AG09309 (cell line): ENCODE data around the gene EPHB1.

Experiments
- DNase-seq: peaks from one replicate; pipeline ENCODE4 v3.0.0-alpha.2; 2010; ENCODE audit warnings: low read depth
- H3K4me3 ChIP-seq: 2 replicates; pipeline ENCODE4 v1.5.1; 2011; ENCODE audit warnings: mild to moderate bottlenecking, low read depth, low read length, moderate library complexity; ENCODE audit not compliant: control insufficient read depth
- TF ChIP-seq, protein P1 (sequence below): IDR thresholded peaks from 2 replicates; pipeline ENCODE4 v1.5.1; 2011; ENCODE audit warnings: mild to moderate bottlenecking, low read depth, low read length, inconsistent platforms; ENCODE audit not compliant: insufficient read depth, control insufficient read depth; ENCODE audit errors: missing control alignments

The EPHB1 gene

DNA sequence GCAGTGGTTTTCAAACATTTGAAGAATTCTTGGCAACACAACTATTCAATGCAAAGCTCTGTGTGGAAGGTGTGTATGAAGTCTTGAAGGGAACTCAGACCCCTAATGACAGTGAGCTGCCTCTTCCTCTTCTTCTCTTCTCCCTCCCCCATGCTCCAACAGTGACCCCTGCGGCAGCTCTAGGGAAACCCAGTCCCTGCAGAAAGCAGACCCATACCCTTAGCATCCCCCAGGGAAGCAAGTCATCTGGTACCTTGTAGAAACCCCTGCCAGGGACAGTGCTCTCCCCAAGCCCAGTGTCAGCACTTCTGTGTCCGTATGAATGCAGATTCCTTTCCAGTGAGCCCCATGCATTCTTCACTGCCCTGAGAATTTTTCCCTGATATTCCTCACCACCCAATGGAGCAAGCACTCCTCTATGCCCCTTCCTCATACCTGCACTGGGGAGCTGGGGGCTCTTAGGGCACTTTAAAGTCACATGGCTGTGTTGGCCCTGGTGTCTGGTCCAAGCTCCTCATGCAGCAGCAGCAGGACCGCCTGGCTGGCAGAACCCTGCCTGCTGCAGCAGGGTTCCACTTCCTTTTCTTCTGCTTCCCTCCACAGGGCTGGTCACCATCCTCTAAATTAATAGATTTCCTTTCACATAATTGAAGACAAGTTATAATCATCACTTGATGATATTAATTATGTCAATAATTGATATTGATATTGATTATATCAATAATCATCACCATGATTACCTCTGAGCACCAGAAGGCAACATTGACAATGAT is 442.5 kb downstream of the EPHB1 start:
- DNase-seq = no peak
- no peak overlapping the region for H3K4me3 ChIP-seq
- TF ChIP-seq, protein P1, sequence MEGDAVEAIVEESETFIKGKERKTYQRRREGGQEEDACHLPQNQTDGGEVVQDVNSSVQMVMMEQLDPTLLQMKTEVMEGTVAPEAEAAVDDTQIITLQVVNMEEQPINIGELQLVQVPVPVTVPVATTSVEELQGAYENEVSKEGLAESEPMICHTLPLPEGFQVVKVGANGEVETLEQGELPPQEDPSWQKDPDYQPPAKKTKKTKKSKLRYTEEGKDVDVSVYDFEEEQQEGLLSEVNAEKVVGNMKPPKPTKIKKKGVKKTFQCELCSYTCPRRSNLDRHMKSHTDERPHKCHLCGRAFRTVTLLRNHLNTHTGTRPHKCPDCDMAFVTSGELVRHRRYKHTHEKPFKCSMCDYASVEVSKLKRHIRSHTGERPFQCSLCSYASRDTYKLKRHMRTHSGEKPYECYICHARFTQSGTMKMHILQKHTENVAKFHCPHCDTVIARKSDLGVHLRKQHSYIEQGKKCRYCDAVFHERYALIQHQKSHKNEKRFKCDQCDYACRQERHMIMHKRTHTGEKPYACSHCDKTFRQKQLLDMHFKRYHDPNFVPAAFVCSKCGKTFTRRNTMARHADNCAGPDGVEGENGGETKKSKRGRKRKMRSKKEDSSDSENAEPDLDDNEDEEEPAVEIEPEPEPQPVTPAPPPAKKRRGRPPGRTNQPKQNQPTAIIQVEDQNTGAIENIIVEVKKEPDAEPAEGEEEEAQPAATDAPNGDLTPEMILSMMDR = no peak

DNA sequence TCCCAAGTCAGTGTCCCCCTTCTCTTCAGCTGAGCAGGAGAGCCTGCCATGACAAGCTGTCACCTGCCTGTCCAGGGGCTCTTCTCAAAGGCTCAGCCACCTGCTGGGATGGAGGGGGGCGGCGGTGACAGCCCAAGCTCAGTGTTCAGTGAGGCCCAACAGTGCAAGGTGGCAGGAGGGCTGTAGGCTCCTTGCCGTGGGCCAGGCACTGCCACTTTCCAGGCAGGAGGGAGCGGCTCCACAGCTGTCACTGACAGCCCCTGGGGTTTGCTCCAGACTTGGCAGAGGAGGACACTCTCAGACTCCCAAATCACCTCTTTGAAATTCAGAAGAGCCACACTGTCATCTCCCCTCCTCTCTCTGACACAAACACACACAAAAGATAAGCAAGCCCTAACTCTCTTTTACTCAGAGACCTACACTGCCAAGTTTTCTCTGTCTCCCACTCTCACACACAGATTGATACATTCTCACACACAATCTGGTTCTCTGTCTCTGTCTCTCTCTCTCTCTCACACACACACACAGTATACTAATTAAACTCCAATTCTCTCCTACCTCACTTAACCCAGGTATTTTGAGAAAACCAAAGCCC is 443.3 kb downstream of the EPHB1 start:
- H3K4me3 ChIP-seq = no peak overlapping the region
- no peak for DNase-seq

DNA sequence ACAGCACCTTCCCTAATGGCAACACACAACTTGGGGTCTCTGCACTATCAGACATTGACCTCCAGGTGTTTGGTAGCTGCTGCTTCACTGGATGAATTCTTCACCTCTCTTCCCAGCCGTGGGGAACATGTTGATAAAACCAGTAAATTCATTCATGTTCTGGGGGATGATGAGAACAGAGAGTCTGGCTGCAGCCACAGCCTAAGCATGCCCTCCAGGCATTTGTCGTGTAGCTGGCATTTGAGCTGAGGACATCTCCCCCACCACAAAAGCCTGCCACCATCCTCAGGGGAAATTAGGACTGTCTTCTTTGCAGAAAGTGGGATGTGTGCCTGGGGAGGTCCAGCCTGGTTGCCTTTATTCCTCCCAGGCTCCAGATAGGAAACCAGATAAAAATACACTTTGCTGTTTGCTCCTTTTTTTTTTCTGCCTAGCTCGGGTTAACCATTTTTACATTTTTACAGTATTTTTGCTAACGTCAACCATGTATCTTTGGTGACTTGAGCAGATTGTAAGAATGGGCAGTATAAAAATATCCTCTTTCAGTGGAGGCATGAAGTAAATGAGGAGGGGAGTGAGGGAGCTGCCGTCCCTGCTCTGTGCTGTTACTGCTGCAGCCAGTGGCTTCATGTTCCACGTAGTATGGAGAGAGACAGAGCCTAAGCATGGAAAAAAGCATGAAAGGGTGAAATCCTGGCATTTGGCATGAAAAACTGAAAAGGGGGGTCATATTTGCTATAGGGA is 444.0 kb downstream of the EPHB1 start:
- TF ChIP-seq, protein P1 = no peak
- no peak for DNase-seq
- no peak overlapping the region for H3K4me3 ChIP-seq

More for the DNA sequence above, 443.3 kb downstream of the EPHB1 start:
- TF ChIP-seq, protein P1 = no peak

DNA sequence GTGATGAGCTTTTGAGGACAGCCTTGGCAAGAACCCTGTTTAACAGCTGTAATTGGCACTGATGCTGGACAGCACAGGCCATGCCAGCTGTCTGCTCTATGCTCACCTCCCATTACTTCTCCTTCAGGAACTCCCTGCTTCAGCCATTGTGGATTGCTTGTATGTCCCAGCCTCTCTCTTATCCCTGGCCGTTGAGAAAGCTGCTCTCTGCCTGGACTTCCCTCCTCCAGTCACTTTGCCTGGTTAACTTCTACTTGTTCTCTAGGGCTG is 444.5 kb downstream of the EPHB1 start:
- TF ChIP-seq, protein P1 = no peak
- H3K4me3 ChIP-seq = no peak overlapping the region
- DNase-seq = no peak

DNA sequence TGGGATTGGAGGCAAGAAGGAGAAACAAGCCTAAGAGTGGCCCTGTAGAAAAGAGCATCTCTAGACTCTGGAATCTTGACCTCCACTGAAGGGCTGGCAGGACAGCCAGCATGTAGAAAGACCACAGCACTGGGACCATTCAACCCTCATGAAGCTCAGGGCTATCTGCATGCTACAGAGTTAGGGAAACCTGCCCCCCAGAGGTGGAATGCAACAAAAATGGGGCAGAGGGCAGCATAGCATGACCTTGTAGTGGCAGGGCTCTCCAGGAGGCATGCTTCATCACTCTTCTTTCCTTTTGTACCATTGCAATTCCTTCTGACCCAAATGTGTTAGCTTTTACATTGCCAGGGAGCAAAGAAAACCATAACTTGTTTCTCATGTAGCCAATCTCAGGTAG is 445.4 kb downstream of the EPHB1 start:
- H3K4me3 ChIP-seq = no peak overlapping the region
- DNase-seq = no peak
- TF ChIP-seq, protein P1 = peak; percentile 5

DNA sequence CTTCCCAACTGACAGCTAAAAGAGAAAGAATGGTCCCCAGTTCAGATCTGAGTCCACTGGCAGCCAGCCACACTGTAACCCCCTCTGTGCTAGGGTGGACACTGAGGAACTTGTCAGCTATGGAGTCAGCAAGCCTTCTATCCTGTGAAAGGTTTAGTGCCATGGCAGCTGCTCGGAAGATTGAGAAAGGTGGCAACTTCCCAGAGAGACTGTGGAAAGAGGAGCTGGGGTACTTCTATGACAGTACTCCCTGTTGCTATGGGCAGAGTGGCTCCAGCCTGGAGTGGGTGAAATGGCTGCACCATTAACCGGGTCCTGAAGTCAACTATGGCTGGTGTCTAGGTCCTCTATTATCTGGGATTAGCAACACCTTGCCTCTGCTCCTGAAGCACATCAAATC is 447.2 kb downstream of the EPHB1 start:
- no peak overlapping the region for H3K4me3 ChIP-seq
- TF ChIP-seq, protein P1 = no peak
- no peak for DNase-seq
